IgD-negative memory B cell (primary cell): ENCODE measurements around the gene COQ2. TPM values are rescaled to one million over a fixed set of nuclear protein-coding genes. Genes with fewer than 3 reads are reported as not detected.

ENCODE experiments used
- H3K27ac Mint-ChIP-seq, 3 donors: one replicate each; pipeline ENCODE4 v1.8.0; 2020 to 2022; ENCODE audit warnings: mild to moderate bottlenecking in 3 of 3, mixed read lengths in 3 of 3, moderate library complexity in 1 of 3
- H3K27me3 Mint-ChIP-seq: one replicate; pipeline ENCODE4 v1.8.0; 2021; ENCODE audit warnings: mixed read lengths
- H3K36me3 Mint-ChIP-seq: one replicate; pipeline ENCODE4 v1.8.0; 2020; ENCODE audit warnings: mild to moderate bottlenecking, mixed read lengths
- H3K4me1 Mint-ChIP-seq, 3 donors: one replicate each; pipeline ENCODE4 v1.8.0; 2020 to 2022; ENCODE audit warnings: mixed read lengths in 3 of 3, mild to moderate bottlenecking in 1 of 3
- H3K4me3 Mint-ChIP-seq, 4 donors: one replicate each; pipeline ENCODE4 v1.8.0; 2020 to 2022; ENCODE audit warnings: mild to moderate bottlenecking in 4 of 4, mixed read lengths in 4 of 4, moderate library complexity in 3 of 4
- H3K9me3 Mint-ChIP-seq, 3 donors: one replicate each; pipeline ENCODE4 v1.8.0; 2020 to 2021; ENCODE audit warnings: mixed read lengths in 3 of 3, mild to moderate bottlenecking in 1 of 3
- polyA plus RNA-seq: library from polyadenylated mRNA; unstranded; fragments of 300-500 nt; fragmentation: Illumina TruSeq; gene quantifications from one replicate; pipeline ENCODE4 v1.2.3, GENCODE V29; 2021

COQ2 gene
- polyA plus RNA-seq, 1 donor from 2014 or later: 9.8 TPM

DNA sequence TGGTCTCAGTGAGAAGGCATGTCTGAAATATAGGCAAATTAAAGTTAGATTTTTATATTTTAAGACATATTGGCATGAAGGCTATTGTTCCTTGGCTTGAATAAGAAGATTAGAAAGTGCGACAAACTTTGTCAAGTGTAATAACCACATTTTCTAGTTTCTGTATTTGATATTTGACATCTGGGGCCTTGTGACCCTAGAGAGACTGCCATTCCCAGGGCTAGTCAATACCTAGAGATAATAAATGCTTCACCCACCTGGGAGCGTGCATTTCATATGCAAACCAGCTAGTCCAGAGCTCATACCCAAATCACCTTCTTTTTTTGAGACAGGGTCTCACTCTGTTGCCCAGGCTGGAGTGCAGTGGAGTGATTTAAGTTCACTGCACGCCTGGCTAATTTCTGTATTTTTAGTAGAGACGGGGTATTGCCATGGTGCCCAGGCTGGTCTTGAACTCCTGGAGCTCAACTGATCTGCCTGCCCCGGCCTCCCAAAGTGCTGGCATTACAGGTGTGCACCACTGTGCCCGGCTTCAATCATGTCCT is 62.6 kb downstream of the COQ2 start:
- Mint-ChIP-seq H3K27ac (peak overlapping the region in 2 of 3 donors; percentile 36 to 46), H3K4me1 (peaks cover 51 to 62% (median 52%) of the 10 kb centered on the region in 3 donors), H3K27me3 (no peaks in the 10 kb centered on the region), H3K9me3 (no peaks in the 10 kb centered on the region), H3K4me3 (peak overlapping the region in 2 of 4 donors; percentile 47 to 74), H3K36me3 (no peaks in the 10 kb centered on the region)

DNA sequence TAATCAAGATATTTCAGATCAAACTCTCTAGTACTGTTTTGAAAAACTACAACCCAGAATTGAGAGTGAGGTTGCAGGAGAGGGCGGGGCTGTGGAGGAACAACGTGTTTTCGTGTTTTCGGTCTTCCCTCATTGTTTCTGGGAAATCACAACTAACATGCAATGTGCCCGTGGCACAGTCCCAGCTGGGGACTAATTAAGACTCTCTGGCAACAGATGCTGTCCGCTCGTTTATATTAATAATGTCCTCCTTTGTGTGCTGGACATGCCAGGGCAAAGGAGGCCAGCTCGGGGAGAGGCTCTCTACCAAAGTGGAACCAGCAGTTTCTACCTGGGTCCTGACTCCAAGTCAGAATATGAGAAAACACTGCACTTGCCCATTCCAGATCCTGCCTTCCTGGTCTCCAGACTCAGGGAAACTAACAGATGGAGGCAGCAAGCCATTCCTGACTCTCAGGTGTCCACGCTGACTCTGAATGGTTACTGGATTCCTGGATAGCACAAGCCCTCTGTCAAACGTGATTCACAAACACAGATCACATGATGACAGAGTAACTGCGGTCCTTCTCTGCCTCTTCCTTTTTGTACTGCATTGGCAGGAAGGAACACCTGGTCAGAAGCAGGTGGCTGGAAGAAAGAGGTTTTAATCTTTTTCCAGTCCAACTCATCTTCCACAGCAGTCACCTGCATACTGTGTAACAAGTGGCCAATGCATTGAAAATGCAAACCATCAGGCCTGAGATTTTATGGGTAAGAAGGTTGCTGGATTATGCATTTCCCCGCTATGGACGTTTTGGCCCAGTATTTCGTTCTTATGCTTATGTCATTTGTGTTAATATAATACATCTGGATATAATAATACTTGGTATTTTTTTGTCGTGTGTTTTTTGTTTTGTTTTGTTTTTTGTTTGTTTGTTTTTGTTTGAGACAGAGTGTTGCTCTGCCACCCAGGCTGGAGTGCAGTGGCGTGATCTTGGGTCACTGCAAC is 65.0 kb downstream of the COQ2 start:
- no peaks in the 10 kb centered on the region for H3K36me3 Mint-ChIP-seq
- peak overlapping the region; percentile 43 to 90 (median 74) for H3K4me3 Mint-ChIP-seq
- no peaks in the 10 kb centered on the region for H3K9me3 Mint-ChIP-seq
- peaks cover 44 to 72% (median 57%) of the 10 kb centered on the region in 3 donors for H3K4me1 Mint-ChIP-seq
- no peaks in the 10 kb centered on the region for H3K27me3 Mint-ChIP-seq
- H3K27ac Mint-ChIP-seq: peak overlapping the region; percentile 44 to 95 (median 86)

- H3K4me3 Mint-ChIP-seq: peak overlapping the region; percentile 34 to 72 (median 58)
- no peaks in the 10 kb centered on the region for H3K36me3 Mint-ChIP-seq
- H3K9me3 Mint-ChIP-seq: peaks cover 0 to 5% (median 0%) of the 10 kb centered on the region in 3 donors
- H3K27me3 Mint-ChIP-seq: no peaks in the 10 kb centered on the region
- peak overlapping the region; percentile 44 to 95 (median 86) for H3K27ac Mint-ChIP-seq
- peaks cover 34 to 81% (median 60%) of the 10 kb centered on the region in 3 donors for H3K4me1 Mint-ChIP-seq
These were observed 66.7 kb downstream of the COQ2 start for GRCh38 chr4:83217721-83218522.

GRCh38 chr4:83216959-83217683 is 67.5 kb downstream of the COQ2 start:
- H3K4me1 Mint-ChIP-seq: peaks cover 33 to 83% (median 60%) of the 10 kb centered on the region in 3 donors
- peaks cover 0 to 5% (median 0%) of the 10 kb centered on the region in 3 donors for H3K9me3 Mint-ChIP-seq
- no peaks in the 10 kb centered on the region for H3K27me3 Mint-ChIP-seq
- H3K27ac Mint-ChIP-seq: peak overlapping the region; percentile 44 to 95 (median 86)
- no peaks in the 10 kb centered on the region for H3K36me3 Mint-ChIP-seq
- H3K4me3 Mint-ChIP-seq: peak overlapping the region; percentile 34 to 78 (median 72)

GRCh38 chr4:83214079-83214478 is 70.5 kb downstream of the COQ2 start:
- Mint-ChIP-seq H3K4me3 (no peak overlapping the region), H3K27ac (no peak overlapping the region), H3K4me1 (peaks cover 35 to 83% (median 58%) of the 10 kb centered on the region in 3 donors), H3K27me3 (no peaks in the 10 kb centered on the region), H3K36me3 (peaks cover 1% of the 10 kb centered on the region), H3K9me3 (peaks cover 0 to 8% (median 0%) of the 10 kb centered on the region in 3 donors)

Other genes with a start within 250 kb of the COQ2 start
- gene COPS4, start 249.6 kb downstream of the COQ2 start, polyA plus RNA-seq: 40.7 TPM
- 884 TPM for gene PLAC8, start 170.1 kb downstream of the COQ2 start, polyA plus RNA-seq
- gene HPSE, start 50.0 kb upstream of the COQ2 start, polyA plus RNA-seq: 0.54 TPM
- 24.7 TPM for gene HELQ, start 171.0 kb upstream of the COQ2 start, polyA plus RNA-seq
- gene MRPS18C, start 171.3 kb upstream of the COQ2 start, polyA plus RNA-seq: 65.6 TPM
- 7.6 TPM for gene ABRAXAS1, start 200.3 kb upstream of the COQ2 start, polyA plus RNA-seq